HepG2 (cell line): ENCODE results near the gene RNF114. TPM values are rescaled to one million over a fixed set of nuclear protein-coding genes. Genes with fewer than 3 reads are reported as not detected.

Experiments
- DRAP1 ChIP-seq: IDR thresholded peaks from 2 replicates; pipeline ENCODE4 v1.6.1; 2016; ENCODE audit warnings: missing genetic modification reagents, missing compliant biosample characterization
- E2F1 ChIP-seq: sonication (generic); formaldehyde crosslinking; IDR thresholded peaks from 2 replicates; pipeline ENCODE4 v1.5.0; 2020; ENCODE audit warnings: missing genetic modification reagents
- FOXM1 ChIP-seq: sonication (generic); formaldehyde crosslinking; IDR thresholded peaks from 2 replicates; pipeline ENCODE4 v1.5.0; 2020; ENCODE audit warnings: missing genetic modification reagents
- GABPA ChIP-seq, 2 experiments: IDR thresholded peaks; 2 replicates each; pipeline ENCODE4 v1.6.1; 2011 to 2016; ENCODE audit warnings: low read depth in 2 of 2, low read length in 1 of 2, missing biosample characterization in 1 of 2, missing genetic modification characterization in 1 of 2
- MBD4 ChIP-seq: IDR thresholded peaks from 2 replicates; pipeline ENCODE4 v1.6.1; 2012; ENCODE audit warnings: low read length, inconsistent platforms, borderline replicate concordance
- MYNN ChIP-seq: sonication (generic); formaldehyde crosslinking; IDR thresholded peaks from 2 replicates; pipeline ENCODE4 v1.4.0; 2020; ENCODE audit warnings: mild to moderate bottlenecking, low read depth, missing genetic modification reagents
- NFE2L1 ChIP-seq: sonication (generic); formaldehyde crosslinking; IDR thresholded peaks from 2 replicates; pipeline ENCODE4 v1.4.0; 2020; ENCODE audit warnings: missing genetic modification reagents, mild to moderate bottlenecking, borderline replicate concordance
- RFXANK ChIP-seq: IDR thresholded peaks from 2 replicates; pipeline ENCODE4 v1.6.1; 2016
- SNAI1 ChIP-seq: sonication (generic); formaldehyde crosslinking; IDR thresholded peaks from 2 replicates; pipeline ENCODE4 v1.5.0; 2020; ENCODE audit warnings: mild to moderate bottlenecking, missing genetic modification reagents, borderline replicate concordance
- SRF ChIP-seq: IDR thresholded peaks from 2 replicates; pipeline ENCODE4 v1.6.1; 2011; ENCODE audit warnings: mild to moderate bottlenecking, low read depth, low read length, moderate library complexity
- U2AF2 ChIP-seq: fragments of 200-400 bp; formaldehyde crosslinking; IDR thresholded peaks from 2 replicates; pipeline ENCODE4 v1.6.1; 2017; ENCODE audit warnings: low read depth, mild to moderate bottlenecking, low read length
- ZBTB7B ChIP-seq: sonication (generic); formaldehyde crosslinking; IDR thresholded peaks from 2 replicates; pipeline ENCODE4 v1.4.0; 2020; ENCODE audit warnings: missing genetic modification reagents
- ZKSCAN5 ChIP-seq: sonication (generic); formaldehyde crosslinking; IDR thresholded peaks from 2 replicates; pipeline ENCODE4 v1.5.1; 2020; ENCODE audit warnings: mild to moderate bottlenecking, missing genetic modification reagents
- ZNF205 ChIP-seq: IDR thresholded peaks from 2 replicates; pipeline ENCODE4 v1.6.1; 2018; ENCODE audit warnings: missing biosample characterization, missing genetic modification reagents
- ZNF225 ChIP-seq: sonication (generic); formaldehyde crosslinking; IDR thresholded peaks from 2 replicates; pipeline ENCODE4 v1.4.0; 2020; ENCODE audit warnings: mild to moderate bottlenecking, missing genetic modification reagents
- ZNF563 ChIP-seq: sonication (generic); formaldehyde crosslinking; IDR thresholded peaks from 2 replicates; pipeline ENCODE4 v1.8.0; 2022; ENCODE audit warnings: mild to moderate bottlenecking, moderate library complexity, missing genetic modification reagents
- ZNF776 ChIP-seq: sonication (generic); formaldehyde crosslinking; IDR thresholded peaks from 2 replicates; pipeline ENCODE4 v1.4.0; 2020; ENCODE audit warnings: mild to moderate bottlenecking, missing genetic modification reagents
- polyA plus RNA-seq, 8 experiments: library from polyadenylated mRNA; depleted of rRNA in 3 of 8; stranded (reverse) in 7 of 8; unstranded in 1 of 8; fragments of >200 nt; fragmentation: Illumina TruSeq in 4 of 8; extraction: Trizol in 4 of 8; gene quantifications; 2 replicates each; pipeline versions ENCODE4 v1.2.1 to v1.2.3, GENCODE V29; 2011 to 2016; ENCODE audit warnings: low read depth in 4 of 8, missing spikeins in 1 of 8, mixed read lengths in 1 of 8; ENCODE audit not compliant: insufficient read depth in 1 of 8
- total RNA-seq, 5 experiments: library from RNA; depleted of rRNA; stranded (reverse); fragments of >200 nt; fragmentation: Illumina TruSeq; extraction: Trizol; gene quantifications; 2 replicates each; pipeline ENCODE4 v1.2.3, GENCODE V29; 2016; ENCODE audit warnings: low read depth in 1 of 5
- TF ChIP-seq, protein P1 (sequence below): sonication (generic); formaldehyde crosslinking; IDR thresholded peaks from 2 replicates; pipeline ENCODE4 v1.4.0; 2020; ENCODE audit warnings: missing genetic modification reagents, borderline replicate concordance
- TF ChIP-seq, protein P2 (sequence below): sonication (generic); formaldehyde crosslinking; IDR thresholded peaks from 2 replicates; pipeline ENCODE4 v1.4.0; 2020; ENCODE audit warnings: missing genetic modification reagents, borderline replicate concordance

RNF114 gene
- total and polyA plus RNA-seq, 2 of the 13 experiments (the other 11 are each of a cell fraction or from before 2014, with no cell fraction given): 119 to 126 TPM

- 0 out of 2 replicates have a peak, but pooled peaks have one; percentile 19 for TF ChIP-seq E2F1 (CRISPR knock-in tag)
- no peak for TF ChIP-seq U2AF2
- TF ChIP-seq SRF: no peak
- peak; percentile 90 for TF ChIP-seq ZNF225
- peak; percentile 23; the same call in 1 of the 2 replicates for TF ChIP-seq SNAI1
- 0 out of 2 replicates have a peak, but pooled peaks have one; percentile 45 for TF ChIP-seq ZKSCAN5 (CRISPR knock-in tag)
- TF ChIP-seq, protein P1, sequence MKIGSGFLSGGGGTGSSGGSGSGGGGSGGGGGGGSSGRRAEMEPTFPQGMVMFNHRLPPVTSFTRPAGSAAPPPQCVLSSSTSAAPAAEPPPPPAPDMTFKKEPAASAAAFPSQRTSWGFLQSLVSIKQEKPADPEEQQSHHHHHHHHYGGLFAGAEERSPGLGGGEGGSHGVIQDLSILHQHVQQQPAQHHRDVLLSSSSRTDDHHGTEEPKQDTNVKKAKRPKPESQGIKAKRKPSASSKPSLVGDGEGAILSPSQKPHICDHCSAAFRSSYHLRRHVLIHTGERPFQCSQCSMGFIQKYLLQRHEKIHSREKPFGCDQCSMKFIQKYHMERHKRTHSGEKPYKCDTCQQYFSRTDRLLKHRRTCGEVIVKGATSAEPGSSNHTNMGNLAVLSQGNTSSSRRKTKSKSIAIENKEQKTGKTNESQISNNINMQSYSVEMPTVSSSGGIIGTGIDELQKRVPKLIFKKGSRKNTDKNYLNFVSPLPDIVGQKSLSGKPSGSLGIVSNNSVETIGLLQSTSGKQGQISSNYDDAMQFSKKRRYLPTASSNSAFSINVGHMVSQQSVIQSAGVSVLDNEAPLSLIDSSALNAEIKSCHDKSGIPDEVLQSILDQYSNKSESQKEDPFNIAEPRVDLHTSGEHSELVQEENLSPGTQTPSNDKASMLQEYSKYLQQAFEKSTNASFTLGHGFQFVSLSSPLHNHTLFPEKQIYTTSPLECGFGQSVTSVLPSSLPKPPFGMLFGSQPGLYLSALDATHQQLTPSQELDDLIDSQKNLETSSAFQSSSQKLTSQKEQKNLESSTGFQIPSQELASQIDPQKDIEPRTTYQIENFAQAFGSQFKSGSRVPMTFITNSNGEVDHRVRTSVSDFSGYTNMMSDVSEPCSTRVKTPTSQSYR (CRISPR knock-in tag): peak; percentile 56
- TF ChIP-seq NFE2L1: 0 out of 2 replicates have a peak, but pooled peaks have one; percentile 71
- TF ChIP-seq ZNF205 (CRISPR knock-in tag): no peak
- TF ChIP-seq ZBTB7B: peak; percentile 46; the same call in 1 of the 2 replicates
- TF ChIP-seq, protein P2, sequence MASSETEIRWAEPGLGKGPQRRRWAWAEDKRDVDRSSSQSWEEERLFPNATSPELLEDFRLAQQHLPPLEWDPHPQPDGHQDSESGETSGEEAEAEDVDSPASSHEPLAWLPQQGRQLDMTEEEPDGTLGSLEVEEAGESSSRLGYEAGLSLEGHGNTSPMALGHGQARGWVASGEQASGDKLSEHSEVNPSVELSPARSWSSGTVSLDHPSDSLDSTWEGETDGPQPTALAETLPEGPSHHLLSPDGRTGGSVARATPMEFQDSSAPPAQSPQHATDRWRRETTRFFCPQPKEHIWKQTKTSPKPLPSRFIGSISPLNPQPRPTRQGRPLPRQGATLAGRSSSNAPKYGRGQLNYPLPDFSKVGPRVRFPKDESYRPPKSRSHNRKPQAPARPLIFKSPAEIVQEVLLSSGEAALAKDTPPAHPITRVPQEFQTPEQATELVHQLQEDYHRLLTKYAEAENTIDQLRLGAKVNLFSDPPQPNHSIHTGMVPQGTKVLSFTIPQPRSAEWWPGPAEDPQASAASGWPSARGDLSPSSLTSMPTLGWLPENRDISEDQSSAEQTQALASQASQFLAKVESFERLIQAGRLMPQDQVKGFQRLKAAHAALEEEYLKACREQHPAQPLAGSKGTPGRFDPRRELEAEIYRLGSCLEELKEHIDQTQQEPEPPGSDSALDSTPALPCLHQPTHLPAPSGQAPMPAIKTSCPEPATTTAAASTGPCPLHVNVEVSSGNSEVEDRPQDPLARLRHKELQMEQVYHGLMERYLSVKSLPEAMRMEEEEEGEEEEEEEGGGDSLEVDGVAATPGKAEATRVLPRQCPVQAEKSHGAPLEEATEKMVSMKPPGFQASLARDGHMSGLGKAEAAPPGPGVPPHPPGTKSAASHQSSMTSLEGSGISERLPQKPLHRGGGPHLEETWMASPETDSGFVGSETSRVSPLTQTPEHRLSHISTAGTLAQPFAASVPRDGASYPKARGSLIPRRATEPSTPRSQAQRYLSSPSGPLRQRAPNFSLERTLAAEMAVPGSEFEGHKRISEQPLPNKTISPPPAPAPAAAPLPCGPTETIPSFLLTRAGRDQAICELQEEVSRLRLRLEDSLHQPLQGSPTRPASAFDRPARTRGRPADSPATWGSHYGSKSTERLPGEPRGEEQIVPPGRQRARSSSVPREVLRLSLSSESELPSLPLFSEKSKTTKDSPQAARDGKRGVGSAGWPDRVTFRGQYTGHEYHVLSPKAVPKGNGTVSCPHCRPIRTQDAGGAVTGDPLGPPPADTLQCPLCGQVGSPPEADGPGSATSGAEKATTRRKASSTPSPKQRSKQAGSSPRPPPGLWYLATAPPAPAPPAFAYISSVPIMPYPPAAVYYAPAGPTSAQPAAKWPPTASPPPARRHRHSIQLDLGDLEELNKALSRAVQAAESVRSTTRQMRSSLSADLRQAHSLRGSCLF (CRISPR knock-in tag): no peak
- no peak for TF ChIP-seq FOXM1 (CRISPR knock-in tag)
- TF ChIP-seq GABPA (IDR thresholded peaks at IDR 0.05; ENCODE audit: low read depth, low read length): no peak
- TF ChIP-seq GABPA (CRISPR knock-in tag; IDR thresholded peaks at IDR 0.05; ENCODE audit: low read depth): peak; percentile 3; the same call in 1 of the 2 replicates
- peak; percentile 87; the same call in 1 of the 2 replicates for TF ChIP-seq ZNF563 (CRISPR knock-in tag)
- TF ChIP-seq DRAP1 (CRISPR knock-in tag): peak; percentile 91
- peak; percentile 40; the same call in 1 of the 2 replicates for TF ChIP-seq RFXANK (CRISPR knock-in tag)
- peak; percentile 94 for TF ChIP-seq ZNF776 (CRISPR knock-in tag)
- TF ChIP-seq MBD4: no peak
- TF ChIP-seq MYNN (CRISPR knock-in tag): peak; percentile 70; the same call in 1 of the 2 replicates
These were observed at the start of gene RNF114 (continued) for GRCh38 chr20:49936153-49937026.
